Measurements from ENCODE around the gene P2RY11. TPM values are rescaled to one million over a fixed set of nuclear protein-coding genes. Genes with fewer than 3 reads are reported as not detected.

P2RY11 gene
- total and polyA plus RNA-seq, 7 donors, result 4.0 to 18.5 (median 12.7) TPM

DNA sequence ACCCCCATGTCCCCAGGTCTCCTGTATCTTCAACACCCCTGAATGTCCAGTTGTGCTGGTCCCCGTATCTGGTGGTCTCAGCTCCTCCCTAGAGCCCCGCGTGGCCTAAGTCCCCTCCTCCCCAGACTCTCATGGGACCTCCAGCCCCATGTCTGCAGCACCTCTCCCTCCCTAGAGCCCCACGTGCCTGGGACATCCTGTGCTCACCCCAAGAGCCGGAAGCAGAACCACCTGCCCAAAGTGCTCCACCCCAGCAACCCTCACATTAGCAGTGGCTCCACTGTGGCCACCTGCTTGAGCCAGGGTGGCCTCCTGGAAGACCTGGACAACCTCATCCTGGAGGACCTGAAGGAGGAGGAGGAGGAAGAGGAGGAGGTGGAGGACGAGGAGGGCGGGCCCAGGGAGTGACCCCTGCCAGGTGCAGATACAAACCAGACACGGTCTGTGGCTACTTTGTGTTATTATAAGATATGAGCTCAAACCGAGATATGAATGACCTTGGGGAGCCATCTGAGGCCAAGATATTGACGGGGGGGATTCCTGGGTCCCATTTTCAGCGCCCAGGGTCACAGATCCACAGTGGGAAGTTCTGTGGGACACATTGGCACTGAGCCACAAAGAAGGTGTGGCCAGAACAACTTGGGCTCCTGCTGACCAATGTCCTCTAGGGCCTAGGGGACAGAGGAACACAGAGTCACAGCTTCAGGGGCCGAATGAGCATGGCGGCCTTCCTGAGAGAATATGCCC, 19.4 kb upstream of the P2RY11 start:
- peak in 1 of 2 donors; percentile 34 for DNase-seq
- WGBS, 3 donors, result 75 to 77% (median 77%) methylated on average over 13 of the region's 13 CpGs
- TF ChIP-seq, protein P1, sequence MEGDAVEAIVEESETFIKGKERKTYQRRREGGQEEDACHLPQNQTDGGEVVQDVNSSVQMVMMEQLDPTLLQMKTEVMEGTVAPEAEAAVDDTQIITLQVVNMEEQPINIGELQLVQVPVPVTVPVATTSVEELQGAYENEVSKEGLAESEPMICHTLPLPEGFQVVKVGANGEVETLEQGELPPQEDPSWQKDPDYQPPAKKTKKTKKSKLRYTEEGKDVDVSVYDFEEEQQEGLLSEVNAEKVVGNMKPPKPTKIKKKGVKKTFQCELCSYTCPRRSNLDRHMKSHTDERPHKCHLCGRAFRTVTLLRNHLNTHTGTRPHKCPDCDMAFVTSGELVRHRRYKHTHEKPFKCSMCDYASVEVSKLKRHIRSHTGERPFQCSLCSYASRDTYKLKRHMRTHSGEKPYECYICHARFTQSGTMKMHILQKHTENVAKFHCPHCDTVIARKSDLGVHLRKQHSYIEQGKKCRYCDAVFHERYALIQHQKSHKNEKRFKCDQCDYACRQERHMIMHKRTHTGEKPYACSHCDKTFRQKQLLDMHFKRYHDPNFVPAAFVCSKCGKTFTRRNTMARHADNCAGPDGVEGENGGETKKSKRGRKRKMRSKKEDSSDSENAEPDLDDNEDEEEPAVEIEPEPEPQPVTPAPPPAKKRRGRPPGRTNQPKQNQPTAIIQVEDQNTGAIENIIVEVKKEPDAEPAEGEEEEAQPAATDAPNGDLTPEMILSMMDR (IDR thresholded peaks at IDR 0.05), result no peak

DNA sequence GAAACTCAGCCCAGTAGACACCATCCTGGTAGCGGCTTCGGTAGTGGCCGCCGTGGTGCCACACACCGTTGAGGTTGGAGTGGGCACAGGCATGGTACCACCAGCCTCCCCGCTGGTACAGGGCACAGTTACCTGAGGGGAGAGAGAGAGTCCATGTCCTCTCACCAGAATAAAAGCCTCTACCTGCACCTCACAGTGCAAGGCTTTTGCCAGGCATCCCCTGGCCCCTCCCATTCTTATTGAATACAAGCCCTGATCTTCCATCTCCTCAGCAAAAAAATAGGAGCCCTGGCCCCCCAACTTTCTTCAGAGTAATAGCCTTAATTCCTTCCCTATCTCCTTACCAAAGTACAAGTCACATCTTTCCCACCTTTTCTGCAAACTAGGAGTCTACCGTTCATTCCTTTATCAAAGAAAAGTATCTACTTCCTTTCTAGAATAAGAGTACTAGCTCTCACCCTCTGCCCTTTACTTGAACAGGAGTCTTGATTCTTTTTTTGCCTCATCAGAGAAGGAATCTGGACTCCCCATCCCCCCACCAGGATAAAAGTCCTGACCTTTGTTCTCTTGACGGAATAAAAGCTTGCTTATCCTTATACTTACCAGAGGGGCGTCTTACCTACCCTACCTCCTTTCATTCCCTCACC, 18.7 kb upstream of the P2RY11 start:
- TF ChIP-seq, protein P1 (IDR thresholded peaks at IDR 0.05), result no peak
- DNase-seq, result no peak
- Histone ChIP-seq H3K9me3 (no peaks in the 10 kb centered on the region), H3K27me3 (ENCODE audit: insufficient read depth in 3 of 3, low read length in 2 of 3) (peaks cover 0 to 6% (median 0%) of the 10 kb centered on the region in 3 donors), H3K36me3 (ENCODE audit: insufficient read depth in 1 of 2, low read depth in 1 of 2) (no peaks in the 10 kb centered on the region), H3K4me1 (peaks cover 3% of the 10 kb centered on the region), H3K4me3 (no peak overlapping the region), H3K27ac (no peak overlapping the region)
- intact Hi-C loops (cut with DNase I), result no loop called here
- no peak for ATAC-seq
- WGBS, 3 donors, result 87 to 90% (median 89%) methylated on average over 9 of the region's 9 CpGs

More for the DNA sequence above, 19.4 kb upstream of the P2RY11 start:
- H3K36me3 ChIP-seq (ENCODE audit: insufficient read depth in 1 of 2, low read depth in 1 of 2), result no peaks in the 10 kb centered on the region
- H3K4me3 ChIP-seq, result no peak overlapping the region
- intact Hi-C loops (cut with DNase I), result no loop called here
- no peaks in the 10 kb centered on the region for H3K9me3 ChIP-seq
- H3K27me3 ChIP-seq (ENCODE audit: insufficient read depth in 3 of 3, low read length in 2 of 3), result peaks cover 0 to 2% (median under 1%) of the 10 kb centered on the region in 3 donors
- H3K27ac ChIP-seq, result no peak overlapping the region
- no peak for ATAC-seq
- H3K4me1 ChIP-seq, result peaks cover 3% of the 10 kb centered on the region

DNA sequence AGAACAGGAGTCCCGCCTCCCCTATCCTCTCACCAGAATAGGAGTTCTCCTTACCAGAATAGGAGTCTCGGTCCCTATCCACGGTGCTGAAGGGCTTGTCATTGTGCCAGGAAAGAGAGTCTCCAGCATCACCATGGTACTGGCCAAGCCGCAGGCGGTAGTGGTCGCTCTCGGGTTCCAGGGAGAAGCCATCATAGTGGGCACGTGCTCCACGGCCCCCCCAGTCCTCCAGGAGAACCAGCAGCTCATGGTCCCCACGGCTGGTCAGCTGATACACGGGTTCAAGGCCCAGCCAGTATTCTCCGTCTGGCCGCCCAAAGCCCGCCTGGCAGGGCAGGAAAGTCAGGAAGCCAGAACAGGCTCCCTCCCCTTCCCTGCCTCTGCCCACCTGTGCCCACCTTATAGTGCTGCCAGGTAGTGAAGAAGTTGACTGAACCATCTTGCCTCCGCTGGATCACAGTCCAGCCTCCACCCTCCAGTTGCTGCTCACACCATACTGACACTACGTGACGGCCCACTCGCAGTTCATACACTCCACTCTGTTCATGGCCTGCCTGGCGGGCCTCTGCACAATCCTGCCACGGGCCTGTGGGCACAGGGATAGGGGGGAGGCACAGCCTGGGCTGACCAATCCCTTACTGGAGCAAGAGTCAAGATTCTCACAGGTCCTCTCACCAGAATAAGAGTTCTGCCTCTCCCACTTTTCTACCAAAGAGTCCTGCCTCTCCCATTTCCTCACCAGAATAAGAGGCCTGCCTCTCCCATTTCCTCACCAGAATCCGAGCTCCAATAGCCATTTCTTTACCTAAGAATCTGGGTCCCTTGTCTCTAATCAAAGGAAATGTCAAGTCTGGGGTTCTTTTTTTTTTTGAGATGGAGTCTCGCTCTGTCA, 18.0 kb upstream of the P2RY11 start:
- WGBS, 3 donors, result 72 to 77% (median 75%) methylated on average over 22 of the region's 22 CpGs
- intact Hi-C loops (cut with DNase I), result no loop called here
- TF ChIP-seq, protein P1 (IDR thresholded peaks at IDR 0.05), result no peak
- DNase-seq (no peak), ATAC-seq (no peak)
- Histone ChIP-seq H3K27me3 (ENCODE audit: insufficient read depth in 3 of 3, low read length in 2 of 3) (peaks cover 0 to 7% (median 0%) of the 10 kb centered on the region in 3 donors), H3K4me1 (peaks cover 3% of the 10 kb centered on the region), H3K27ac (no peak overlapping the region), H3K4me3 (no peak overlapping the region), H3K36me3 (ENCODE audit: insufficient read depth in 1 of 2, low read depth in 1 of 2) (no peaks in the 10 kb centered on the region), H3K9me3 (no peaks in the 10 kb centered on the region)

DNA sequence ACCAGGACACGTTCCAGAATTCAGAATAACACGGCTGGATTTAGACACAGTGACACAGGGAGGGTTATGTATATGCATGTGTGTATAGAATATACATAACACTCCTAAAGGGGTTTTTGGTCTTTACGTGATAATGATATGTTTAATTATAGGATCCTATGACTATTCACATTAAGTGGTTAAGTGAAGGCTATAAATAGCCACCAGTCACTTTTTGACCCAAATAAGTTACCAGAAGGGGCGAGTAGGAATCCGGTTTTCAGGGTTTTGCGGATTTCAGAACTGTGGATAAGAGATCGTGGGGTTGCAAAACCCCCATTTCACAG, 15.9 kb upstream of the P2RY11 start:
- intact Hi-C loops (cut with DNase I), result no loop called here
- no peaks in the 10 kb centered on the region for H3K9me3 ChIP-seq
- TF ChIP-seq, protein P1 (IDR thresholded peaks at IDR 0.05), result no peak
- peak overlapping the region; percentile 40 for H3K4me3 ChIP-seq
- H3K36me3 ChIP-seq (ENCODE audit: insufficient read depth in 1 of 2, low read depth in 1 of 2), result no peaks in the 10 kb centered on the region
- peaks cover 0 to 7% (median 0%) of the 10 kb centered on the region in 3 donors for H3K27me3 ChIP-seq (ENCODE audit: insufficient read depth in 3 of 3, low read length in 2 of 3)
- DNase-seq (no peak), ATAC-seq (no peak)
- H3K4me1 ChIP-seq, result peaks cover 3% of the 10 kb centered on the region
- WGBS, 3 donors, result 15 to 20% (median 19%) methylated on average over 7 of the region's 7 CpGs
- no peak overlapping the region for H3K27ac ChIP-seq

Measured in psoas muscle (tissue), 8 donors.